Measurements from ENCODE around the gene NTN5. TPM values are rescaled to one million over a fixed set of nuclear protein-coding genes. Genes with fewer than 3 reads are reported as not detected.

NTN5 gene
- total and polyA plus RNA-seq, 9 of the 15 experiments (the other 6 are each of a cell fraction or from before 2014, with no cell fraction given) = not detected

DNA sequence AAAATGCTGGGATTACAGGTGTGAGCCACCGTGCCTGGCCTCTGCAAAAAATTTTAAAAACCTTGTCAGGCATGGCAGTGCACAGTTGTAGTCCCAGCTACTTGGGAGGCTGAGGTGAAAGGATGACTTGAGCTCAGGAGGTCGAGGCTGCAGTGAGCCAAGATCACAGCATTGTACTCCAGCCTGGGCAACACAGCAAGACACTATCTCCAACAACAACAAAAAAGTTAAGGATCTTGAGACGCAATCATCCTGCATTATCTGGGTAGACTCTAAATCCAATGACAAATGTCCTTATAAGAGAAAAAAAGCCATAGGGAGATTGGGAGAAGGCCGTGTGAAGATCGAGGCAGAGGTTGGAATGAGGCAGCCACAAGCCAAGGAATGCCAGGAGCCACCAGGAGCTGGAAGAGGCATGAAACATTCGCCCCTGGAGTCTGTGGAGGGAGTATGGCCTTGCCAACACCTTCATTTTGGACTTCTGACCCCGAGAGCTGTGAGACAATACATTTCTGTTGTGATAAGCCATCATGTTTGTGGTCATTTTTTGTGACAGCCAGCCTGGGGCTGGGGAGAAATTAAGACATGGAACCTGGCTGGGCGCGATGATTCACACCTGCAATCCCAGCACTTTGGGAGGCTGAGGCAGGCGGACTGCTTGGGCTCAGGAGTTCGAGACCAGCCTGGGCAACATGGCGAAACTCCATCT, 21.7 kb downstream of the NTN5 start (continued):
- TF ChIP-seq, protein P1, sequence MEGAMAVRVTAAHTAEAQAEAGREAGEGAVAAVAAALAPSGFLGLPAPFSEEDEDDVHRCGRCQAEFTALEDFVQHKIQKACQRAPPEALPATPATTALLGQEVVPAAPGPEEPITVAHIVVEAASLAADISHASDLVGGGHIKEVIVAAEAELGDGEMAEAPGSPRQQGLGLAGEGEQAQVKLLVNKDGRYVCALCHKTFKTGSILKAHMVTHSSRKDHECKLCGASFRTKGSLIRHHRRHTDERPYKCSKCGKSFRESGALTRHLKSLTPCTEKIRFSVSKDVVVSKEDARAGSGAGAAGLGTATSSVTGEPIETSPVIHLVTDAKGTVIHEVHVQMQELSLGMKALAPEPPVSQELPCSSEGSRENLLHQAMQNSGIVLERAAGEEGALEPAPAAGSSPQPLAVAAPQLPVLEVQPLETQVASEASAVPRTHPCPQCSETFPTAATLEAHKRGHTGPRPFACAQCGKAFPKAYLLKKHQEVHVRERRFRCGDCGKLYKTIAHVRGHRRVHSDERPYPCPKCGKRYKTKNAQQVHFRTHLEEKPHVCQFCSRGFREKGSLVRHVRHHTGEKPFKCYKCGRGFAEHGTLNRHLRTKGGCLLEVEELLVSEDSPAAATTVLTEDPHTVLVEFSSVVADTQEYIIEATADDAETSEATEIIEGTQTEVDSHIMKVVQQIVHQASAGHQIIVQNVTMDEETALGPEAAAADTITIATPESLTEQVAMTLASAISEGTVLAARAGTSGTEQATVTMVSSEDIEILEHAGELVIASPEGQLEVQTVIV (CRISPR knock-in tag; IDR thresholded peaks at IDR 0.05; ENCODE audit: borderline replicate concordance) = no peak
- TF ChIP-seq NR2C1 (IDR thresholded peaks at IDR 0.05) = no peak
- no peak for TF ChIP-seq NR2C1 (tag; IDR thresholded peaks at IDR 0.05)
- no peak for TF ChIP-seq TAF9B (IDR thresholded peaks at IDR 0.05; ENCODE audit: partially characterized antibody)
- no peak for TF ChIP-seq CCNT2 (IDR thresholded peaks at IDR 0.05; ENCODE audit: borderline replicate concordance, extremely low read depth, insufficient read length, low read depth, low read length)
- TF ChIP-seq, protein P2, sequence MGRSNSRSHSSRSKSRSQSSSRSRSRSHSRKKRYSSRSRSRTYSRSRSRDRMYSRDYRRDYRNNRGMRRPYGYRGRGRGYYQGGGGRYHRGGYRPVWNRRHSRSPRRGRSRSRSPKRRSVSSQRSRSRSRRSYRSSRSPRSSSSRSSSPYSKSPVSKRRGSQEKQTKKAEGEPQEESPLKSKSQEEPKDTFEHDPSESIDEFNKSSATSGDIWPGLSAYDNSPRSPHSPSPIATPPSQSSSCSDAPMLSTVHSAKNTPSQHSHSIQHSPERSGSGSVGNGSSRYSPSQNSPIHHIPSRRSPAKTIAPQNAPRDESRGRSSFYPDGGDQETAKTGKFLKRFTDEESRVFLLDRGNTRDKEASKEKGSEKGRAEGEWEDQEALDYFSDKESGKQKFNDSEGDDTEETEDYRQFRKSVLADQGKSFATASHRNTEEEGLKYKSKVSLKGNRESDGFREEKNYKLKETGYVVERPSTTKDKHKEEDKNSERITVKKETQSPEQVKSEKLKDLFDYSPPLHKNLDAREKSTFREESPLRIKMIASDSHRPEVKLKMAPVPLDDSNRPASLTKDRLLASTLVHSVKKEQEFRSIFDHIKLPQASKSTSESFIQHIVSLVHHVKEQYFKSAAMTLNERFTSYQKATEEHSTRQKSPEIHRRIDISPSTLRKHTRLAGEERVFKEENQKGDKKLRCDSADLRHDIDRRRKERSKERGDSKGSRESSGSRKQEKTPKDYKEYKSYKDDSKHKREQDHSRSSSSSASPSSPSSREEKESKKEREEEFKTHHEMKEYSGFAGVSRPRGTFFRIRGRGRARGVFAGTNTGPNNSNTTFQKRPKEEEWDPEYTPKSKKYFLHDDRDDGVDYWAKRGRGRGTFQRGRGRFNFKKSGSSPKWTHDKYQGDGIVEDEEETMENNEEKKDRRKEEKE (IDR thresholded peaks at IDR 0.05; ENCODE audit: borderline replicate concordance in 1 of 2, control insufficient read depth in 1 of 2, low read depth in 2 of 2, low read length in 1 of 2) = no peak
- no peak for TF ChIP-seq TBP (optimal IDR thresholded peaks at IDR 0.05; ENCODE audit: low read depth, low read length)
- no peak for TF ChIP-seq ZNF124 (CRISPR knock-in tag; IDR thresholded peaks at IDR 0.05)
- no peak for TF ChIP-seq ZSCAN29 (IDR thresholded peaks at IDR 0.05)
- TF ChIP-seq FOXA1 (IDR thresholded peaks at IDR 0.05; ENCODE audit: borderline replicate concordance) = no peak
- TF ChIP-seq, protein P3, sequence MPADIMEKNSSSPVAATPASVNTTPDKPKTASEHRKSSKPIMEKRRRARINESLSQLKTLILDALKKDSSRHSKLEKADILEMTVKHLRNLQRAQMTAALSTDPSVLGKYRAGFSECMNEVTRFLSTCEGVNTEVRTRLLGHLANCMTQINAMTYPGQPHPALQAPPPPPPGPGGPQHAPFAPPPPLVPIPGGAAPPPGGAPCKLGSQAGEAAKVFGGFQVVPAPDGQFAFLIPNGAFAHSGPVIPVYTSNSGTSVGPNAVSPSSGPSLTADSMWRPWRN (IDR thresholded peaks at IDR 0.05; ENCODE audit: low read depth) = no peak
- no peak for TF ChIP-seq ZNF696 (CRISPR knock-in tag; conservative IDR thresholded peaks at IDR 0.05)
- no peak for TF ChIP-seq PREB (CRISPR knock-in tag; IDR thresholded peaks at IDR 0.05)
- no peak for TF ChIP-seq STAT5B (CRISPR knock-in tag; IDR thresholded peaks at IDR 0.05)
- TF ChIP-seq SRSF9 (IDR thresholded peaks at IDR 0.05; ENCODE audit: borderline replicate concordance, low read depth, low read length) = no peak
- TF ChIP-seq, protein P4, sequence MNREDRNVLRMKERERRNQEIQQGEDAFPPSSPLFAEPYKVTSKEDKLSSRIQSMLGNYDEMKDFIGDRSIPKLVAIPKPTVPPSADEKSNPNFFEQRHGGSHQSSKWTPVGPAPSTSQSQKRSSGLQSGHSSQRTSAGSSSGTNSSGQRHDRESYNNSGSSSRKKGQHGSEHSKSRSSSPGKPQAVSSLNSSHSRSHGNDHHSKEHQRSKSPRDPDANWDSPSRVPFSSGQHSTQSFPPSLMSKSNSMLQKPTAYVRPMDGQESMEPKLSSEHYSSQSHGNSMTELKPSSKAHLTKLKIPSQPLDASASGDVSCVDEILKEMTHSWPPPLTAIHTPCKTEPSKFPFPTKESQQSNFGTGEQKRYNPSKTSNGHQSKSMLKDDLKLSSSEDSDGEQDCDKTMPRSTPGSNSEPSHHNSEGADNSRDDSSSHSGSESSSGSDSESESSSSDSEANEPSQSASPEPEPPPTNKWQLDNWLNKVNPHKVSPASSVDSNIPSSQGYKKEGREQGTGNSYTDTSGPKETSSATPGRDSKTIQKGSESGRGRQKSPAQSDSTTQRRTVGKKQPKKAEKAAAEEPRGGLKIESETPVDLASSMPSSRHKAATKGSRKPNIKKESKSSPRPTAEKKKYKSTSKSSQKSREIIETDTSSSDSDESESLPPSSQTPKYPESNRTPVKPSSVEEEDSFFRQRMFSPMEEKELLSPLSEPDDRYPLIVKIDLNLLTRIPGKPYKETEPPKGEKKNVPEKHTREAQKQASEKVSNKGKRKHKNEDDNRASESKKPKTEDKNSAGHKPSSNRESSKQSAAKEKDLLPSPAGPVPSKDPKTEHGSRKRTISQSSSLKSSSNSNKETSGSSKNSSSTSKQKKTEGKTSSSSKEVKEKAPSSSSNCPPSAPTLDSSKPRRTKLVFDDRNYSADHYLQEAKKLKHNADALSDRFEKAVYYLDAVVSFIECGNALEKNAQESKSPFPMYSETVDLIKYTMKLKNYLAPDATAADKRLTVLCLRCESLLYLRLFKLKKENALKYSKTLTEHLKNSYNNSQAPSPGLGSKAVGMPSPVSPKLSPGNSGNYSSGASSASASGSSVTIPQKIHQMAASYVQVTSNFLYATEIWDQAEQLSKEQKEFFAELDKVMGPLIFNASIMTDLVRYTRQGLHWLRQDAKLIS (CRISPR knock-in tag; IDR thresholded peaks at IDR 0.05) = no peak
- TF ChIP-seq MECOM (CRISPR knock-in tag; IDR thresholded peaks at IDR 0.05) = no peak
